Activated CD4-positive, alpha-beta T cell treated with anti-CD3 and anti-CD28 coated beads, Interleukin-2, amount 10 ng/mL, durations not matched to agents 7 days and 5 days (primary cell): Measurements from ENCODE around the gene CLSTN2. TPM values are rescaled to one million over a fixed set of nuclear protein-coding genes. Genes with fewer than 3 reads are reported as not detected.

Source experiments
- CTCF ChIA-PET: fragments of 350-600 bp; sonication (Branson Sonifier 250); formaldehyde crosslinking; loops from one replicate; lab custom pipeline; 2021; ENCODE audit warnings: antibody characterized with exemption; lab: Charles Lee
- POLR2A ChIA-PET: fragments of 350-600 bp; sonication (Branson Sonifier 250); formaldehyde crosslinking; loops from one replicate; lab custom pipeline; 2021; ENCODE audit warnings: antibody characterized with exemption; lab: Charles Lee
- DNase-seq: peaks from one replicate; pipeline ENCODE4 v3.0.0-alpha.2; 2020
- H3K27ac Mint-ChIP-seq: one replicate; pipeline ENCODE4 v1.8.0; 2021; ENCODE audit warnings: mild to moderate bottlenecking, moderate library complexity, mixed read lengths
- H3K27me3 Mint-ChIP-seq: one replicate; pipeline ENCODE4 v1.8.0; 2021; ENCODE audit warnings: mixed read lengths
- H3K36me3 Mint-ChIP-seq: one replicate; pipeline ENCODE4 v1.8.0; 2021; ENCODE audit warnings: low read depth, mixed read lengths
- H3K4me1 Mint-ChIP-seq: one replicate; pipeline ENCODE4 v1.8.0; 2021; ENCODE audit warnings: mixed read lengths
- H3K4me3 Mint-ChIP-seq: one replicate; pipeline ENCODE4 v1.8.0; 2021; ENCODE audit warnings: mild to moderate bottlenecking, moderate library complexity, mixed read lengths
- H3K9me3 Mint-ChIP-seq: one replicate; pipeline ENCODE4 v1.8.0; 2021; ENCODE audit warnings: mixed read lengths
- total RNA-seq, 2 experiments: library from RNA; stranded (reverse); gene quantifications; one replicate each; pipeline ENCODE4 v1.2.3, GENCODE V29; 2021

The CLSTN2 gene
- total RNA-seq, result not detected

GRCh38 chr3:139935016-139935865 lies at the start of gene CLSTN2:
CLSTN2 (plus strand) TSS chr3:139935185.
- Mint-ChIP-seq H3K36me3 (no peaks in the 10 kb centered on the region), H3K4me3 (no peak within 1 kb of the TSS), H3K27ac (no peak within 1 kb of the TSS), H3K4me1 (peaks cover 7% of the 10 kb centered on the region), H3K9me3 (no peaks in the 10 kb centered on the region), H3K27me3 (peaks cover 48% of the 10 kb centered on the region)
- CTCF ChIA-PET, result no interaction called here
- DNase-seq, result peak; percentile 15
- POLR2A ChIA-PET, result no interaction called here

GRCh38 chr3:139887431-139887830 lies 47.6 kb upstream of the CLSTN2 start:
- CTCF ChIA-PET, result no interaction called here
- Mint-ChIP-seq H3K27ac (no peak overlapping the region), H3K9me3 (no peaks in the 10 kb centered on the region), H3K36me3 (no peaks in the 10 kb centered on the region), H3K4me1 (no peaks in the 10 kb centered on the region), H3K27me3 (no peaks in the 10 kb centered on the region), H3K4me3 (no peak overlapping the region)
- POLR2A ChIA-PET, result no interaction called here
- no peak for DNase-seq

GRCh38 chr3:139888561-139889140 lies 46.3 kb upstream of the CLSTN2 start:
- ChIA-PET CTCF (no interaction called here), POLR2A (no interaction called here)
- DNase-seq, result no peak
- Mint-ChIP-seq H3K27me3 (no peaks in the 10 kb centered on the region), H3K9me3 (no peaks in the 10 kb centered on the region), H3K4me3 (no peak overlapping the region), H3K27ac (no peak overlapping the region), H3K4me1 (no peaks in the 10 kb centered on the region), H3K36me3 (no peaks in the 10 kb centered on the region)

- Mint-ChIP-seq H3K9me3 (no peaks in the 10 kb centered on the region), H3K27me3 (no peaks in the 10 kb centered on the region), H3K27ac (no peak overlapping the region), H3K4me1 (no peaks in the 10 kb centered on the region), H3K4me3 (no peak overlapping the region), H3K36me3 (no peaks in the 10 kb centered on the region)
- no peak for DNase-seq
- POLR2A ChIA-PET, result no interaction called here
- CTCF ChIA-PET, result no interaction called here
Observed at GRCh38 chr3:139893267-139893962, 41.6 kb upstream of the CLSTN2 start.

- CTCF ChIA-PET, result no interaction called here
Observed at GRCh38 chr3:139893963-139894642, 40.9 kb upstream of the CLSTN2 start.

GRCh38 chr3:139894643-139894989 lies 40.4 kb upstream of the CLSTN2 start:
- Mint-ChIP-seq H3K4me3 (no peak overlapping the region), H3K36me3 (no peaks in the 10 kb centered on the region), H3K27me3 (no peaks in the 10 kb centered on the region), H3K4me1 (no peaks in the 10 kb centered on the region), H3K27ac (no peak overlapping the region), H3K9me3 (no peaks in the 10 kb centered on the region)
- ChIA-PET POLR2A (no interaction called here), CTCF (no interaction called here)
- no peak for DNase-seq

More at GRCh38 chr3:139893963-139894642, 40.9 kb upstream of the CLSTN2 start:
- POLR2A ChIA-PET, result no interaction called here
- H3K27ac Mint-ChIP-seq, result no peak overlapping the region
- no peaks in the 10 kb centered on the region for H3K4me1 Mint-ChIP-seq
- no peak for DNase-seq
- no peaks in the 10 kb centered on the region for H3K36me3 Mint-ChIP-seq
- H3K27me3 Mint-ChIP-seq, result no peaks in the 10 kb centered on the region
- no peak overlapping the region for H3K4me3 Mint-ChIP-seq
- no peaks in the 10 kb centered on the region for H3K9me3 Mint-ChIP-seq

GRCh38 chr3:139897759-139898158 lies 37.2 kb upstream of the CLSTN2 start:
- H3K27ac Mint-ChIP-seq, result no peak overlapping the region
- ChIA-PET POLR2A (no interaction called here), CTCF (interaction anchor here (0.6 kb wide), 3 partner anchors 46 to 799 kb away, joined by 3 to 4 read pairs (median 4); no protein-coding TSS in a partner anchor)
- no peaks in the 10 kb centered on the region for H3K36me3 Mint-ChIP-seq
- no peak for DNase-seq
- H3K9me3 Mint-ChIP-seq, result no peaks in the 10 kb centered on the region
- H3K27me3 Mint-ChIP-seq, result no peaks in the 10 kb centered on the region
- H3K4me3 Mint-ChIP-seq, result no peak overlapping the region
- H3K4me1 Mint-ChIP-seq, result no peaks in the 10 kb centered on the region

- H3K36me3 Mint-ChIP-seq, result no peaks in the 10 kb centered on the region
- H3K4me1 Mint-ChIP-seq, result no peaks in the 10 kb centered on the region
- no peaks in the 10 kb centered on the region for H3K9me3 Mint-ChIP-seq
- no peak overlapping the region for H3K27ac Mint-ChIP-seq
- H3K27me3 Mint-ChIP-seq, result no peaks in the 10 kb centered on the region
- DNase-seq, result no peak
- no peak overlapping the region for H3K4me3 Mint-ChIP-seq
- ChIA-PET CTCF (no interaction called here), POLR2A (no interaction called here)
Observed at GRCh38 chr3:139906418-139906817, 28.6 kb upstream of the CLSTN2 start.

- POLR2A ChIA-PET, result no interaction called here
- no peaks in the 10 kb centered on the region for H3K4me1 Mint-ChIP-seq
- H3K4me3 Mint-ChIP-seq, result no peak overlapping the region
- H3K9me3 Mint-ChIP-seq, result no peaks in the 10 kb centered on the region
- DNase-seq, result no peak
- no peak overlapping the region for H3K27ac Mint-ChIP-seq
- CTCF ChIA-PET, result no interaction called here
- H3K36me3 Mint-ChIP-seq, result no peaks in the 10 kb centered on the region
- no peaks in the 10 kb centered on the region for H3K27me3 Mint-ChIP-seq
Observed at GRCh38 chr3:139909811-139910210, 25.2 kb upstream of the CLSTN2 start.

GRCh38 chr3:139916271-139916670 lies 18.7 kb upstream of the CLSTN2 start:
- CTCF ChIA-PET, result no interaction called here
- H3K36me3 Mint-ChIP-seq, result no peaks in the 10 kb centered on the region
- no peaks in the 10 kb centered on the region for H3K9me3 Mint-ChIP-seq
- no peak overlapping the region for H3K27ac Mint-ChIP-seq
- POLR2A ChIA-PET, result no interaction called here
- DNase-seq, result no peak
- H3K27me3 Mint-ChIP-seq, result no peaks in the 10 kb centered on the region
- no peaks in the 10 kb centered on the region for H3K4me1 Mint-ChIP-seq
- no peak overlapping the region for H3K4me3 Mint-ChIP-seq

- no peak overlapping the region for H3K4me3 Mint-ChIP-seq
- CTCF ChIA-PET, result no interaction called here
- H3K4me1 Mint-ChIP-seq, result no peaks in the 10 kb centered on the region
- no peaks in the 10 kb centered on the region for H3K27me3 Mint-ChIP-seq
- no peaks in the 10 kb centered on the region for H3K36me3 Mint-ChIP-seq
- H3K9me3 Mint-ChIP-seq, result no peaks in the 10 kb centered on the region
- no peak overlapping the region for H3K27ac Mint-ChIP-seq
- DNase-seq, result no peak
- POLR2A ChIA-PET, result no interaction called here
Observed at GRCh38 chr3:139917226-139917785, 17.7 kb upstream of the CLSTN2 start.

GRCh38 chr3:139928708-139929505 lies 6.1 kb upstream of the CLSTN2 start:
- POLR2A ChIA-PET, result no interaction called here
- CTCF ChIA-PET, result no interaction called here
- Mint-ChIP-seq H3K9me3 (no peaks in the 10 kb centered on the region), H3K4me3 (no peak overlapping the region), H3K36me3 (no peaks in the 10 kb centered on the region), H3K27ac (no peak overlapping the region), H3K27me3 (peaks cover 24% of the 10 kb centered on the region), H3K4me1 (no peaks in the 10 kb centered on the region)
- no peak for DNase-seq
